Amniotic stem cell (primary cell): ENCODE measurements around the gene TMEM38A.
"Not testable (repeated sequence)": the region's sequence is repeated elsewhere in the genome, so short reads cannot be mapped to it uniquely, and the experiment has no call there.

Experiments
- DNase-seq: peaks from one replicate; lab custom pipeline; 2025; lab: John Stamatoyannopoulos, UW

Gene TMEM38A

DNA sequence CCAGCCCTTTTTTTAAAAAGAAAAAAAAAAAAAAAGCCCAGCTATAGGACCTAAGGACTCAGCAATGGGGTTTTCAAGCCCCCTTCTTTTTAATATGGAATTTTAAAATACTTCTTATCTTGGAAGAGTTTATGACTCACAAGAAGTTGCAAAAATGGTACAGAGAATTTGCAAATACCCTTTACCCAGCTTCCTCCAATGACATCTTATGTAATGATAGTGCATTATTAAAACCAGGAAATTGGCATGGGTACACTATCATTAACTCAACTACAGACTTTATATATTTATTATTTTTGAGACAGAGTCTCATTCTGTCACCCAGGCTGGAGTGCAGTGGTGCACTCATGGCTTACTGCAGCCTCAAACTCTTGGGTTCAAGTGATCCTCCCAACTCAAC, 16.1 kb downstream of the TMEM38A start:
- no peak for DNase-seq

- no peak for DNase-seq
These were observed 17.6 kb downstream of the TMEM38A start for GRCh38 chr19:16678498-16678897.

DNA sequence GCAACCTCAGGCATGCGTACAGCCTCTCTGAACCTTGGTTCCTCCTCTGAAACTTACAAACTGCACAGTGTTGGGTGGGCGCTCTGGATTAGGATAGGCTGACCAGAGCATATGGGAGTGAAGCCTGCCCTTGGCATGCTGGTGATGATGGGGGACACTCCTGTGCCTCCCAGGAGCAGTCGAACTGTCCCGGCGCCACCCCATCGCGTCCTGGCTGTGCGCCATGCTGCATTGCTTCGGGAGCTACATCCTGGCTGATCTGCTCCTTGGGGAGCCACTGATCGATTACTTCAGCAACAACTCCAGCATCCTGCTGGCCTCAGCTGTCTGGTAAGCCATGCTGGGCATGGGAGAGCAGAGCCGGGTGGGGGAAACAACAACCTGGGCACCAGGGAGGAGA, 18.9 kb downstream of the TMEM38A start:
- DNase-seq, result no peak

DNA sequence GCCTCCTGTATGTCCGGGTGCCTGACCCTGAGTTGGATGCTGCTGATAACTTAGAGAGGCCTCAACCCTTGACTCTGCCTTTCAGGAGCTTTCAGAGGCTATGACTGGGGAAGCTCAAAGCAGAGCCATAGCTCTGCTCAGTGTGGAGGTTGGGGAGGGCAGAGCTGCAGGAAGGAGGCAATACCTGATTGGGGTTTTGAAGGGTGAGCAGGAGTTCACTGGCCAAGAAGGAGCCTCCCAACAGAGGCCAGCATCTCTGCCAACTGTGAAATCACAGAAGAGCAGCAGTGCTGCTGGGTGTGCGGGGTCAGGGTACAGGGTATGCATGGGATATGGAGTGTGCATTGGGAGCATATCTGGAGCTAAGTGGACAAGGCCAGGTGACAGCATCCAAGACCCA, 21.6 kb downstream of the TMEM38A start:
- no peak for DNase-seq

DNA sequence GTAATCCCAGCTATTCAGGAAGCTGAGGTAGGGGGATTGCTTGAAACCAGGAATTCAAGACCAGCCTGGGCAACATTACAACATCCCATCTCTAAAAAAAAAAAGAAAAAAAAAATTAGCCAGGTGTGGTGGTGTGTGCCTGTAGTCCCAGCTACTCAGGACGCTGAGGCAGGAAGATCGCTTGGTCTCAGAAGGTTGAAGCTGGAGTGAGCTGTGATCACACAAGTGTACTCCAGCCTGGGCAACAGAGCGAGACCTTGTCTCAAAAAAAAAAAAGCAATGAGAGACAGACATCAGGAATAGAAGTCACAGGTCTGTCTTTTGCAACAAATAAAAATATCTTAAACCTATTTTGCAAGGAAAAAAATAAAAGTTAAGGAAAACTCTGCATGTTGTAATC, 23.3 kb downstream of the TMEM38A start:
- DNase-seq, result no peak

DNA sequence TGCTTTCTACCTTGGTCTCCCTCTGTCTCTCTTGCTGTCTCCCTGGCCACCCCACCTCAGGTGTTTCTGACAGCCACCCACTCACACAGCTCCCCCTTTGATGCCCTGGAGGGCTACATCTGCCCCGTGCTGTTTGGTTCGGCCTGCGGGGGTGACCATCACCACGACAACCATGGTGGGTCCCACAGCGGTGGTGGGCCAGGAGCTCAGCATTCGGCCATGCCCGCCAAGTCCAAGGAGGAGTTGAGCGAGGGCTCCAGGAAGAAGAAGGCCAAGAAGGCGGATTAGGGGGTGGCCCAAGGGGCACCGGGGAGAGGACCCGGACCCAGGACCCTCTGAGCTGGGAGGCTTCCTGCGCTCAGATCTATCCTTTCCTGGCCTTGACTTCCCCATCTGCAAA, 27.1 kb downstream of the TMEM38A start:
- no peak for DNase-seq

GRCh38 chr19:16698914-16699313, 38.0 kb downstream of the TMEM38A start:
- no peak for DNase-seq

DNA sequence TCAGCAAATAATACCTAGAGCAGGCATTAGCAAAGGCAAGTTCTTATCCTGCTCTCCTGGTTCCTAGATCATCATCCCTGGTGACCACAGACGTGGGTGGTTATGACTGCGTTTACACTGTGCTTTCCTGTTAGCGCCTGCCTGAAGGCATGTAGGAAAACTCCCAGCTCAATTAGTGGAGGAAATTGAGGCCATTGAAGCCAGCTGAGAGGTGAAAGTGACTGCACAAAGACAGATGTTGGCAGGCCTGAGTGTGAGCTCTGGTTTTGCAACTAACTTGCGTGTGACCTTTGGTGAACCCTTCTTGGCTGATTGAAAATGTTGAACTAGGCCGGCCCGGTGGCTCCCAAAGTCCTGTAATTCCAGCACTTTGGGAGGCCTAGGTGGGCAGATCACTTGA, 41.2 kb downstream of the TMEM38A start:
- no peak for DNase-seq

DNA sequence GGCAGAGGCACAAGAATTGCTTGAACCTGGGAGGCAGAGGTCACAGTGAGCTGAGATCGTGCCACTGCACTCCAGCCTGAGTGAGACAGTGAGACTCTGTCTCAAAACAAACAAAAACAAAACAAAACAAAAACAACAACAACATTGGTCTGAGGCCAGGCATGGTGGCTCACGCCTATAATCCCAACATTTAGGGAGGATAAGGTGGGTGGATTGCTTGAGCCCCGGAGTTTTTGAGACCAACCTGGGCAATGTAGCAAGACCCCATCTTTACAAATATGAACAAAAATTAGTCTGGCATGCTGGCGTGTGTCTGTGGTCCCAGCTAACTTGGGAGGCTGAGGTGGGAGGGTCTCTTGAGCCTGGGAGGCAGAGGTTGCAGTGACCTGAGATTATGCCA, 42.7 kb downstream of the TMEM38A start:
- no peak for DNase-seq

DNA sequence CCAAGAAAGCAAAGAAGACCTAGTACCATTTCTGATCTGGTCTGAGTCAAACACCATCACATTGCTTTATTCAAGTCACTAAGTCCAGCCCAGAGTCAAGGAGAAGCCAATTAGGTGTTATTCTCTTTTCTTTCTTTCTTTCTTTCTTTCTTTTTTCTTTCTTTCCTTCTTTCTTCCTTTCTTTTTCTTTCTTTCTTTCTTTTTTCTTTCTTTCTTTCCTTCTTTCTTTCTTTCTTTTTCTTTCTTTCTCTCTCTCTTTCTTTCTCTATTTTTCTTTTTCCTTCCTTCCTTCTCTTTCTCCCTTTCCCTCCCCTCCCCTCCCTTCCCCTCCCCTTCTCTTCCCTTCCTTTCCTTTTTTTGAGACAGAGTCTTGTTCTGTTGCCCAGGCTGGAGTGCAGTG, 49.9 kb downstream of the TMEM38A start:
- DNase-seq, result not testable (repeated sequence)

DNA sequence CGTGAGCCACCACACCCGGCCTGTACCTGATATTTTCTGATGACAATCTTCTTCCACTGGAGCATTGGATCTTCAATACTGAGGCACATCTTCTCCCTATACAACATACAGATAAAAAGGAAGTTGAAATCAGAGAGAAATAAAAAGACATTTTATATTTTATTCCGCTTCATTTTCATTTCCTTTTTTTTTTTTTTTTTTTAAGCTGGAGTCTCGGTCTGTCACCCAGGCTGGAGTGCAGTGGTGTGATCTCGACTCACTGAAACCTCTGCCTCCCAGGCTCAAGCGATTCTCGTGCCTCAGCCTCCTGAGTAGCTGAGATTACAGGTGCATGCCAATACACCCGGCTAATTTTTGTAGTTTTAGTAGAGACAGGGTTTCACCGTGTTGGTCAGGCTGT, 51.4 kb downstream of the TMEM38A start:
- DNase-seq, result not testable (repeated sequence)

GRCh38 chr19:16714702-16715287, 53.9 kb downstream of the TMEM38A start:
- no peak for DNase-seq

DNA sequence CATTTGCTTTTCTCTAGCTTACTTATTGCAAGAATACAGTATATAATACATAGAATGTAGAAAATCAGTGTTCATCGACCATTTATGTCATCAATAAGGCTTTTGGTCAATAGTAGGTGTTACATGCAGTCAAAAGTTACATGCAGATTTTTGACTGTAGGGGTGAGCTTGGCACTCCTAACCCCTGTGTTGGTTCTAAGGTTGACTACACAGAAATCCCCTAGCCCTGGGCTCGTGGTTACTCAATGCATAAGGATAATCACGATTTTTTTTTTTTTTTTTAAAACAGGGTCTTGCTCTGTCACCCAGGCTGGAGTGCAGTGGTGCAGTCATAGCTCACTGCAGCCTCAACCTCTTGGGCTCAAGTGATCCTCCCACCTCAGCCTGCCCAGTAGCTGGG, 54.7 kb downstream of the TMEM38A start:
- no peak for DNase-seq

GRCh38 chr19:16721051-16721450, 60.1 kb downstream of the TMEM38A start:
- no peak for DNase-seq

DNA sequence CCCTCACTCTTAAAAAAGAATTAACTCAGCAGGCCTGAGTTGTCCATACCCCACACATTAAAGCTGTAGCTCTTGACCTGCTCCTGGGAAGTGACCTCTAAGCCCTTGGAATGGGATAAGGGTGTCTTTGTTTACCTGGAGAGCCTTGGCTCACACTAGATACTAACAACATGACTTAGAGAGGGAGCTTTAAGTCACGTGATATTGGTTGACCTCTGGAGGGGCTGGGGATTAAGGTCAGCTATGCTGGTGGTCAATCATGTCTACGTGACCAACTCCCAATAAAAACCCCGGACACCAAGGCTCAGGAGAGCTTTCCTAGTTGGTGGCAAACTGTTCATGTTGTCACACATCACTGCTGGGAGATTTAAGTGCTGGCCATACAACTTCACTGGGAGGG, 61.7 kb downstream of the TMEM38A start:
- no peak for DNase-seq

DNA sequence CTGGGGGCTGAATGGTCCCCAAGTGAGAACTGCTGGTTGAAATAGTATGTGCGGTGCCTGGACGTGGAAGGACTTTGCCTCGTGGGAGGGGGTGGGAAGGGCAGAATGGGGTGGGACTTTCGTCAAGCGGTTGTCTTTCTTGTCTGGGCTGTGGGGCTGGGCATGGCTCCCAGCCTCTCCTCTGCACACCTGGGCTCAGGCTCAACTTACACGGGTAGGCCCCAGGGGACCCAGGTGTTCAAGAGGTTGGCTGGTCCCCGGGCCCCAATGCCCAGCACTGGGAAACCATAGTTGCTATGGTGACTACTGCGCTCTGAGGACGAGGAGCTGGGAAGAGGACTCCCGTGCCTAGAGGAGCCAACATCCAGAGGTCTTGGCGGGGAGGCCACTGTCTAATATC, 66.0 kb downstream of the TMEM38A start:
- no peak for DNase-seq

DNA sequence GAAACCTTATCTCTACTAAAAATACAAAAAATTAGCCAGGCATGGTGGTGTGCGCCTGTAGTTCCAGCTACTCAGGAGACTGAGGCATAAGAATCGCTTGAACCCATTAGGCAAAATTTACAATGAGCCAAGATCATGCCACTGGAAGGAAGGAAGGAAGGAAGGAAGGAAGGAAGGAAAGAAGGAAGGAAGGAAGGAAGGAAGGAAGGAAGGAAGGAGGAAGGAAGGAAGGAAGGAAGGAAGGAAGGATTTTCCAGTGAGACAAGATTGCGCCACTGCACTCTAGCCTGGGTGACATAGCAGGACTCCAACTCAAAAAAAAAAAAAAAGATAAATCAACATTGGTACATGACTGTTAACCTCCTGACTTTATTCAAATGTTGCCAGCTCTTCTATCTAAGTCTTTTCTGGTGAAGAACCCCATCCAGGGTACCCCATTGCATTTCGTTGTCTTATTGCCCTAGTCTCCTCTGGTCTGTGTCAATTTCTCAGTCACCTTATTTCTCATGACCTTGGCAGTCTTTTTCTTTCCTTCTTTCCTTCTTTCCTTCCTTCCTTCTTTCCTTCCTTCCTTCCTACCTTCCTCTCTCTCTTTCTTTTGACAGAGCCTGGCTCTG, 74.8 kb downstream of the TMEM38A start:
- DNase-seq, result not testable (repeated sequence)

- no peak for DNase-seq
These were observed 75.8 kb downstream of the TMEM38A start for GRCh38 chr19:16736709-16737108.

DNA sequence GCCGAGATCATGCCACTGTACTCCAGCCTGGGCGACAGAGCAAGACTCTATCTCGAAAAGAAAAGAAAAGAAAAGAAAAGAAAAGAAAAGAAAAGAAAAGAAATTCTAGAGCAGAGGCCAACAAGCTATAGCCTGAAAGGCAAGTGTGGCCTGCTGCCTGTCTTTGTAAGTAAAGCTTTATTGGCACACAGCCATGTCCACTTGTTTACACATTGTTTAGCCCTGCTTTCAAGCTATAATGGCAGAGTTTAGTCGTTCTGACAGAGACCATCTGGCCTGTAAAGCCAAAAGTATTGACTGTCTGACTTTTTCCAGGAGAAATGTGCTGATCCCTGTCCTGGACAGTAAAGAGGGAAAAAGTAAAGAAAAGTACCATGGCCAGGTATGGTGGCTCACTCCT, 77.0 kb downstream of the TMEM38A start:
- no peak for DNase-seq

DNA sequence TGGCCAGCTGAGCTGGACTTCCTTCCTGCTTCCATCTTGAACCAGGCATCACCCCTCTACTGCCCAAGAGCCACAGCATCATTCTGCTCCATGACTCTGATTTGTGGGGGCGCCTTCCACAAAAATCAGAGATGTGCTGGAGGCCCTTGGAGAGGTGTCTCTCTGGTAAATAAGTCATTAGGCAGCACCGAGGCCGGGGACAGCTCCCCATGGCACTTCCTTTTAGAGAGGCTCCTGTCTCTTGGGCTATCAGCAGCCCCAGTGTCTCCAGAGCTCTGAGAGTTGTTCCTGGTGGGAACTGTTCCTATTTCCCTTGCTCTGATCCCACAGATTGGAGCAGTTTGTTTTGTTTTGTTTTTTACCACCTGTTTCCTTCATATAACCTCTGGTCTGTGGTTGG, 78.6 kb downstream of the TMEM38A start:
- no peak for DNase-seq
